ENCODE results near the gene USP22. TPM values are rescaled to one million over a fixed set of nuclear protein-coding genes. Genes with fewer than 3 reads are reported as not detected.

The USP22 gene
- total and polyA plus RNA-seq, 8 donors: 157 to 229 (median 202) TPM

GRCh38 chr17:20989481-20989880 is 53.3 kb downstream of the USP22 start:
- no peaks in the 10 kb centered on the region for H3K36me3 ChIP-seq
- H3K4me1 ChIP-seq: peaks cover 0 to 8% of the 10 kb centered on the region in 2 donors
- no peak overlapping the region for H3K4me3 ChIP-seq
- TF ChIP-seq CTCF (IDR thresholded peaks at IDR 0.05): no peak
- H3K27me3 ChIP-seq: no peaks in the 10 kb centered on the region
- H3K9me3 ChIP-seq: no peaks in the 10 kb centered on the region
- no peak for DNase-seq
- no peak for ATAC-seq
- intact Hi-C loops (cut with DNase I): no loop called here
- no peak overlapping the region for H3K27ac ChIP-seq

- H3K27ac ChIP-seq: no peak overlapping the region
- no peak overlapping the region for H3K4me3 ChIP-seq
- H3K27me3 ChIP-seq: no peaks in the 10 kb centered on the region
- DNase-seq (no peak), ATAC-seq (no peak)
- H3K4me1 ChIP-seq: peaks cover 0 to 8% of the 10 kb centered on the region in 2 donors
- H3K36me3 ChIP-seq: no peaks in the 10 kb centered on the region
- no peak for TF ChIP-seq CTCF (IDR thresholded peaks at IDR 0.05)
- intact Hi-C loops (cut with DNase I): no loop called here
- H3K9me3 ChIP-seq: no peaks in the 10 kb centered on the region
These were observed 53.9 kb downstream of the USP22 start for GRCh38 chr17:20988896-20989295.

- H3K36me3 ChIP-seq: no peaks in the 10 kb centered on the region
- H3K9me3 ChIP-seq: no peaks in the 10 kb centered on the region
- no peak overlapping the region for H3K27ac ChIP-seq
- no peak overlapping the region for H3K4me3 ChIP-seq
- H3K4me1 ChIP-seq: peaks cover 0 to 7% of the 10 kb centered on the region in 2 donors
- DNase-seq: no peak
- ATAC-seq: no peak
- no peak for TF ChIP-seq CTCF (IDR thresholded peaks at IDR 0.05)
- intact Hi-C loops (cut with DNase I): no loop called here
- no peaks in the 10 kb centered on the region for H3K27me3 ChIP-seq
These were observed 54.7 kb downstream of the USP22 start for GRCh38 chr17:20988001-20988636.

- ATAC-seq (no peak), DNase-seq (no peak)
- peaks cover 0 to under 1% of the 10 kb centered on the region in 2 donors for H3K4me1 ChIP-seq
- no peak overlapping the region for H3K27ac ChIP-seq
- no peaks in the 10 kb centered on the region for H3K9me3 ChIP-seq
- no peak for TF ChIP-seq CTCF (IDR thresholded peaks at IDR 0.05)
- H3K36me3 ChIP-seq: no peaks in the 10 kb centered on the region
- intact Hi-C loops (cut with DNase I): no loop called here
- no peaks in the 10 kb centered on the region for H3K27me3 ChIP-seq
- no peak overlapping the region for H3K4me3 ChIP-seq
These were observed 55.3 kb downstream of the USP22 start for GRCh38 chr17:20987511-20987910.

GRCh38 chr17:20986767-20987510 is 55.9 kb downstream of the USP22 start:
- no peaks in the 10 kb centered on the region for H3K27me3 ChIP-seq
- H3K4me1 ChIP-seq: no peaks in the 10 kb centered on the region
- intact Hi-C loops (cut with DNase I): no loop called here
- DNase-seq: no peak
- TF ChIP-seq CTCF (IDR thresholded peaks at IDR 0.05): no peak
- no peak overlapping the region for H3K4me3 ChIP-seq
- no peaks in the 10 kb centered on the region for H3K9me3 ChIP-seq
- ATAC-seq: no peak
- no peaks in the 10 kb centered on the region for H3K36me3 ChIP-seq
- H3K27ac ChIP-seq: no peak overlapping the region
